Trophoblast cell (in vitro differentiated cells and primary cell): ENCODE data around the gene SEZ6.

Source experiments
- DNase-seq, 2 donors: peaks; one replicate each; pipeline ENCODE4 v3.0.0-alpha.2; 2016
- H2AFZ ChIP-seq: 2 replicates; pipeline ENCODE4 v1.6.1; 2013; ENCODE audit warnings: low read length, moderate library complexity, mild to moderate bottlenecking; ENCODE audit not compliant: insufficient read depth, poor library complexity
- H2AK5ac ChIP-seq: 2 replicates; pipeline ENCODE4 v1.6.1; 2013; ENCODE audit warnings: mild to moderate bottlenecking, low read length
- H2BK120ac ChIP-seq: 2 replicates; pipeline ENCODE4 v1.6.1; 2013; ENCODE audit warnings: low read length, mild to moderate bottlenecking, moderate library complexity; ENCODE audit not compliant: insufficient read depth, poor library complexity
- H2BK12ac ChIP-seq: 2 replicates; pipeline ENCODE4 v1.6.1; 2013; ENCODE audit warnings: mild to moderate bottlenecking, low read length, moderate library complexity
- H2BK5ac ChIP-seq: 2 replicates; pipeline ENCODE4 v1.6.1; 2013; ENCODE audit warnings: low read length, low read depth, moderate library complexity, mild to moderate bottlenecking; ENCODE audit not compliant: poor library complexity
- H3K14ac ChIP-seq: 2 replicates; pipeline ENCODE4 v1.6.1; 2013; ENCODE audit warnings: mild to moderate bottlenecking, low read length
- H3K18ac ChIP-seq: 2 replicates; pipeline ENCODE4 v1.6.1; 2013; ENCODE audit warnings: mild to moderate bottlenecking, low read length
- H3K23ac ChIP-seq: 2 replicates; pipeline ENCODE4 v1.6.1; 2013; ENCODE audit warnings: low read length
- H3K27ac ChIP-seq: 2 replicates; pipeline ENCODE4 v1.5.1; 2013; ENCODE audit warnings: low read depth, mild to moderate bottlenecking, inconsistent platforms, low read length, moderate library complexity
- H3K27me3 ChIP-seq: 2 replicates; pipeline ENCODE4 v1.6.1; 2013; ENCODE audit warnings: inconsistent platforms, mild to moderate bottlenecking, low read length, moderate library complexity; ENCODE audit not compliant: insufficient read depth
- H3K36me3 ChIP-seq, 2 experiments: 1 replicate in 1 of 2; 2 replicates in 1 of 2; pipeline ENCODE4 v1.6.1; 2013; ENCODE audit warnings: low read length in 2 of 2, mild to moderate bottlenecking in 2 of 2, moderate library complexity in 1 of 2; ENCODE audit not compliant: insufficient read depth in 2 of 2, control insufficient read depth in 1 of 2
- H3K4ac ChIP-seq: 2 replicates; pipeline ENCODE4 v1.6.1; 2013; ENCODE audit warnings: low read depth, mild to moderate bottlenecking, low read length, moderate library complexity
- H3K4me1 ChIP-seq, 2 experiments: 1 replicate in 1 of 2; 2 replicates in 1 of 2; pipeline ENCODE4 v1.6.1; 2013; ENCODE audit warnings: low read length in 2 of 2, mild to moderate bottlenecking in 2 of 2, moderate library complexity in 1 of 2; ENCODE audit not compliant: insufficient read depth in 2 of 2, control insufficient read depth in 1 of 2
- H3K4me2 ChIP-seq: 2 replicates; pipeline ENCODE4 v1.6.1; 2013; ENCODE audit warnings: inconsistent platforms, mild to moderate bottlenecking, low read length, moderate library complexity
- H3K4me3 ChIP-seq: 2 replicates; pipeline ENCODE4 v1.5.1; 2013; ENCODE audit warnings: mild to moderate bottlenecking, low read depth, low read length, inconsistent platforms
- H3K79me1 ChIP-seq: one replicate; pipeline ENCODE4 v1.6.1; 2013; ENCODE audit warnings: low read length
- H3K79me2 ChIP-seq: 2 replicates; pipeline ENCODE4 v1.6.1; 2013; ENCODE audit warnings: low read length, mild to moderate bottlenecking; ENCODE audit not compliant: control insufficient read depth, insufficient read depth, poor library complexity
- H3K9ac ChIP-seq: 2 replicates; pipeline ENCODE4 v1.6.1; 2013; ENCODE audit warnings: mild to moderate bottlenecking, low read length
- H3K9me3 ChIP-seq: 2 replicates; pipeline ENCODE4 v1.6.1; 2013; ENCODE audit warnings: low read depth, mild to moderate bottlenecking, control low read depth, inconsistent platforms, low read length; ENCODE audit not compliant: insufficient read depth
- H4K12ac ChIP-seq: 2 replicates; pipeline ENCODE4 v1.6.1; 2013; ENCODE audit warnings: low read depth, mild to moderate bottlenecking, low read length, moderate library complexity
- H4K8ac ChIP-seq: 2 replicates; pipeline ENCODE4 v1.6.1; 2013; ENCODE audit warnings: low read depth, mild to moderate bottlenecking, low read length, moderate library complexity
- H4K91ac ChIP-seq: one replicate; pipeline ENCODE4 v1.6.1; 2013; ENCODE audit warnings: low read depth, mild to moderate bottlenecking, low read length, moderate library complexity
- WGBS: extraction: QIAGEN DNeasy Blood & Tissue Kit; methylation state at CpG from one replicate; pipeline ENCODE4 v1.1.7; 2013; ENCODE audit warnings: missing lambda C conversion rate; ENCODE audit not compliant: insufficient read length, insufficient coverage; ENCODE audit errors: extremely low coverage; 5-methylcytosine and 5-hydroxymethylcytosine counted together

SEZ6 gene

DNA sequence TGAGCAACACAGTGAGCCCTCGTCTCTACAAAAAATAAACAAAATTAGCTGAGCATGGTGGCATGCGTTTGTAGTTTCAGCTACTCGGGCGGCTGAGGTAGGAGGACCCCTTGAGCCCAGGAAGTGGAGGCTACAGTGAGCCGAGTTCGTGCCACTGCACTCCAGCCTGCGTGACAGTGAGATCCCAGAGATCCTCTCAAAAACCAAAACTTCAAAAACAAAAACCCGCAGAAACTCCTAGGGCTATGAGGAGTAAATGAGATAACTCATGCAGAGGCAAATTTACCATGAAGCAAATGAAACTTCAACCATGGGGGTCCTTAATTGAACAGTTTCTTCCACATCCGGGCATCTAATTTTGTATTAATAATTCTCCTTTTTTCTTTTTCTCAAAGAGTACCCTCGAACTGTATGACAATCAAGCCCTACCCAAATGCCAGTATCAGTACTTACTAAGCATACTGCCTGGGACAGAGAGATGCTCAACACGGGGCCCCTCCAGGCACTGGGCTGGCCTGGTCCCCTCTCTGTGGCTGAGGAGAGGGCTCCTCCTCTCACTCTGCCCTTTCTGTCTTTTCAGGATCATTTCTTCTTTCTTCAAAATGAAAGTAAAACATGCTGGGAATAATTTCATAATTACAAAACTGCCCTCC is 36.3 kb upstream of the SEZ6 start:
- WGBS, result no CpG with 5 or more reads among the region's 11 CpGs
- Histone ChIP-seq H2BK5ac (no peak overlapping the region), H3K23ac (no peak overlapping the region), H4K91ac (no peak overlapping the region), H2AFZ (no peak overlapping the region), H3K18ac (no peak overlapping the region), H3K36me3 (no peaks in the 10 kb centered on the region), H4K8ac (no peak overlapping the region), H4K12ac (no peak overlapping the region), H3K4ac (no peak overlapping the region), H3K9me3 (no peaks in the 10 kb centered on the region), H3K79me2 (no peaks in the 10 kb centered on the region), H3K79me1 (no peaks in the 10 kb centered on the region), H3K14ac (no peak overlapping the region), H3K4me1 (peaks cover 2 to 9% of the 10 kb centered on the region in 2 experiments), H2BK120ac (no peak overlapping the region), H2AK5ac (no peak overlapping the region), H3K4me2 (no peak overlapping the region), H3K27ac (no peak overlapping the region), H3K27me3 (no peaks in the 10 kb centered on the region), H3K9ac (no peak overlapping the region), H2BK12ac (no peak overlapping the region), H3K4me3 (no peak overlapping the region)
- no peak for DNase-seq

DNA sequence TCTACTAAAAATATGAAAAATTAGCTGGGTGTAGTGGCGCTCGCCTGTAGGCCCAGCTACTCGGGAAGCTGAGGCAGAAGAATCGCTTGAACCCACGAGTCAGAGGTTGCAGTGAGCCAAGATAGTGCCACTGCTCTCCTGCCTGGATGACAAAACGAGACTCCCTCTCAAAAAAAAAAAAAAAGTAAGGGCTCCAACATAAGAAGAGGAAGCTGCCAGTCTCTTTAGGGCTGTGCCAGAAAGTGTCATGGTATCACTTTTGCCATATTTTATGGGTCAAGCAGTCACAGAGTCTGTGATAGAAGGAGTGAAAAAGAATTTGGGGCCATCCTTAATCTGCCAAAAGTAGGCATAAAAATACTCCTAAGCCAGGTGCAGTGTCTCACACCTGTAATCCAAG is 35.7 kb upstream of the SEZ6 start:
- Histone ChIP-seq H3K4me2 (no peak overlapping the region), H3K23ac (no peak overlapping the region), H3K36me3 (no peaks in the 10 kb centered on the region), H3K4me1 (peaks cover 2 to 8% of the 10 kb centered on the region in 2 experiments), H3K9me3 (no peaks in the 10 kb centered on the region), H3K27ac (no peak overlapping the region), H2BK120ac (no peak overlapping the region), H2AK5ac (no peak overlapping the region), H3K4me3 (no peak overlapping the region), H4K8ac (no peak overlapping the region), H3K79me1 (no peaks in the 10 kb centered on the region), H2AFZ (no peak overlapping the region), H3K9ac (no peak overlapping the region), H3K4ac (no peak overlapping the region), H3K27me3 (no peaks in the 10 kb centered on the region), H4K12ac (no peak overlapping the region), H4K91ac (no peak overlapping the region), H2BK5ac (no peak overlapping the region), H3K79me2 (no peaks in the 10 kb centered on the region), H3K14ac (no peak overlapping the region), H3K18ac (no peak overlapping the region), H2BK12ac (no peak overlapping the region)
- WGBS, result no CpG with 5 or more reads among the region's 6 CpGs
- DNase-seq, result no peak

DNA sequence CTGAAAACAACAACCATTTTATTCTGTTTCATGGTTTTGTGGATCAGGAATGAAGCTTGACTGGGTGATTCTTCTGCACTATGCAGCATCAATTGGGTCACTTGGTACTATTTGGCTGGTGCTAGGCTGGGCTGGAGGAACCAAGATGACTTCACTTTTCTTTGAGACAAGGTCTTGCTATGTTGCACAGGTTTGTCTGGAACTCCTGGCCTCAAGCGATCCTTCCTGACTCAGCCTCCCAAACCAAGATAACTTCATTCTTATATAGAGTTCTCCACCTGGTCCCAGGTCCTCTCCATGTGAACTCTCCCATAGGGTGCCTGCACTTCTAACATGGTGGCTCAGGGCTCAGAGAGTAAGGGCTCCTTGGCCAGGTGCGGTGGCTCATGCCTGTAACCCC is 35.3 kb upstream of the SEZ6 start:
- Histone ChIP-seq H3K79me1 (no peaks in the 10 kb centered on the region), H4K12ac (no peak overlapping the region), H4K91ac (no peak overlapping the region), H3K27ac (no peak overlapping the region), H4K8ac (no peak overlapping the region), H3K36me3 (no peaks in the 10 kb centered on the region), H3K4me2 (no peak overlapping the region), H3K14ac (no peak overlapping the region), H2AFZ (no peak overlapping the region), H3K79me2 (no peaks in the 10 kb centered on the region), H3K4me3 (no peak overlapping the region), H3K4me1 (peaks cover 2 to 7% of the 10 kb centered on the region in 2 experiments), H2BK5ac (no peak overlapping the region), H3K18ac (no peak overlapping the region), H2BK12ac (no peak overlapping the region), H3K4ac (no peak overlapping the region), H2BK120ac (no peak overlapping the region), H3K9ac (no peak overlapping the region), H2AK5ac (no peak overlapping the region), H3K27me3 (no peaks in the 10 kb centered on the region), H3K23ac (no peak overlapping the region), H3K9me3 (no peaks in the 10 kb centered on the region)
- WGBS, result no CpG with 5 or more reads among the region's 2 CpGs
- DNase-seq, result peak; percentile 95 to 96

DNA sequence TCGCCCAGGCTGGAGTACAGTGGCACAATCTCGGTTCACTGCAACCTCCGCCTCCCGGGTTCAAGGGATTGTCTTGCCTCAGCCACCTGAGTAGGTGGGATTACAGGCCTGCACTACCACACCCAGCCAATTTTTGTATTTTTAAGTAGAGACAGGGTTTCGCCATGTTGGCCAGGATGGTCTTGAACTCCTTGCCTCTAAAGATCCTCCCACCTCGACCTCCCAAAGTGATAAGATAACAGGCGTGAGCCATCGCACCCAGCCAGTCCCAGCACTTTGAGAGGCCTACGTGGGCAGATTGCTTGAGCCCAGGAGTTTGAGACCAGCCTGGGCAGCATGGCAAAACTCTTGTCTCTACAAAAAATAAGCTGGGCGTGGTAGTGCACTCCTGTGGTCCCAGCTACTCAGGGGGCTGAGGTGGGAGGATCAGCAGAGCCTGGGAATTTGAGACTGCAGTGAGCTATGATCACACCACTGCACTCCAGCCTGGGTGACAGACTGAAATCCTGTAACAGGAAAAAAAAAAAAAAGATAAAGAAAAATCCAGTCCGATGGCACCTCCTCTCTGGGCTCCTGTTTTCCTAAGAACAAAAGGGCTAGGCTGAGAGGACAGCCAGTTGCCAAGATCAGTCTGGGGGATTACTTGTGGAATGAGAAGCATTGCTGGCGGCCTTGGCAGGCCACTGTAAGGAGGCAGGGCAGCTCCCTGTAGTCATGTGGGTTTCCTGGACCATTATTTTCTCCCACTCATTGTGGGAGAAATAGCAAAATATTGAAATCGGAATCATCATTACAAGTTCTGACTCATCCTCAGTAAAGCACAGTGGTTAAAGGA is 34.1 kb upstream of the SEZ6 start:
- Histone ChIP-seq H3K4me1 (peaks cover 0 to 7% of the 10 kb centered on the region in 2 experiments), H2AFZ (no peak overlapping the region), H4K8ac (no peak overlapping the region), H3K27ac (no peak overlapping the region), H4K91ac (peak overlapping the region; percentile 28), H3K14ac (no peak overlapping the region), H3K9ac (no peak overlapping the region), H3K18ac (no peak overlapping the region), H3K4me2 (no peak overlapping the region), H3K9me3 (no peaks in the 10 kb centered on the region), H2BK5ac (no peak overlapping the region), H3K79me2 (no peaks in the 10 kb centered on the region), H3K4me3 (no peak overlapping the region), H2BK120ac (no peak overlapping the region), H2AK5ac (no peak overlapping the region), H3K23ac (no peak overlapping the region), H3K36me3 (no peaks in the 10 kb centered on the region), H3K79me1 (no peaks in the 10 kb centered on the region), H2BK12ac (no peak overlapping the region), H4K12ac (no peak overlapping the region), H3K4ac (no peak overlapping the region), H3K27me3 (no peaks in the 10 kb centered on the region)
- peak; percentile 61 to 73 for DNase-seq
- WGBS, result no CpG with 5 or more reads among the region's 13 CpGs
